GM21723 (cell line): Measurements from ENCODE around the gene ARID2.

Source experiments
- ATAC-seq: cut with Tn5 transposase; IDR thresholded peaks from one replicate; pipeline ENCODE4 v1.9.1; 2021; ENCODE audit warnings: mild to moderate bottlenecking, moderate library complexity; ENCODE audit not compliant: unreplicated experiment

Gene ARID2

DNA sequence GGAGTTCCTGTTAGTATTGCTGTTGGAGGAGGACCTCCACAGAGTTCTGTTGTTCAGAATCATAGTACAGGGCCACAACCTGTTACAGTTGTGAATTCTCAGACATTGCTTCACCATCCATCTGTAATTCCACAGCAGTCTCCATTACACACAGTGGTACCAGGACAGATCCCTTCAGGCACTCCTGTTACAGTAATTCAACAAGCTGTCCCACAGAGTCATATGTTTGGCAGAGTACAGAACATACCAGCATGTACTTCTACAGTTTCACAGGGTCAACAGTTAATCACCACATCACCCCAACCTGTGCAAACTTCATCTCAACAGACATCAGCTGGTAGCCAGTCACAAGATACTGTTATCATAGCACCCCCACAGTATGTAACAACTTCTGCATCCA, 120.8 kb downstream of the ARID2 start:
- no peak for ATAC-seq

DNA sequence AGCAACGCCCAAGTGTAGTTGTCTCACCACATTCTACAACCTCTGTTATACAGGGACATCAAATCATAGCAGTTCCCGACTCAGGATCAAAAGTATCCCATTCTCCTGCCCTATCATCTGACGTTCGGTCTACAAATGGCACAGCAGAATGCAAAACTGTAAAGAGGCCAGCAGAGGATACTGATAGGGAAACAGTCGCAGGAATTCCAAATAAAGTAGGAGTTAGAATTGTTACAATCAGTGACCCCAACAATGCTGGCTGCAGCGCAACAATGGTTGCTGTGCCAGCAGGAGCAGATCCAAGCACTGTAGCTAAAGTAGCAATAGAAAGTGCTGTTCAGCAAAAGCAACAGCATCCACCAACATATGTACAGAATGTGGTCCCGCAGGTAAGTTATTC, 123.0 kb downstream of the ARID2 start:
- ATAC-seq: no peak

- no peak for ATAC-seq
Observed at GRCh38 chr12:45853550-45853949, 124.0 kb downstream of the ARID2 start.

DNA sequence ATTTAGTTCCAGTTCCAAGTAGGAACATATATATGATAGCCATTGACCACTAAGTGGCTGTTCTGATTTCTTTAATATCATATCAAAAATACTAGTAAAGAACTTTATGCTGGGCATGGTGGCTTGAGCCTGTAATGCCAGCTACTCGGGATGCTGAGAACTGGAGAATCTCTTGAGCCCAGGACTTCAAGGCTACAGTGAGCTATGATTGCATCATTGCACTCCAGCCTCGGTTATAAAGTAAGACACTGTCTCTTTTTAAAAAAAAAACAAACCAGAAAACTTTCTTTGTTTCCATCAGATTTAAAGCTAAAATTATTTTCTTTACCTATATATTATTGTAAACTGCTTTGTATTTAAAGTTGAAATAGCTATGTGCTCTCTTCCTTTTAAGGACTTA, 133.8 kb downstream of the ARID2 start:
- ATAC-seq: no peak

DNA sequence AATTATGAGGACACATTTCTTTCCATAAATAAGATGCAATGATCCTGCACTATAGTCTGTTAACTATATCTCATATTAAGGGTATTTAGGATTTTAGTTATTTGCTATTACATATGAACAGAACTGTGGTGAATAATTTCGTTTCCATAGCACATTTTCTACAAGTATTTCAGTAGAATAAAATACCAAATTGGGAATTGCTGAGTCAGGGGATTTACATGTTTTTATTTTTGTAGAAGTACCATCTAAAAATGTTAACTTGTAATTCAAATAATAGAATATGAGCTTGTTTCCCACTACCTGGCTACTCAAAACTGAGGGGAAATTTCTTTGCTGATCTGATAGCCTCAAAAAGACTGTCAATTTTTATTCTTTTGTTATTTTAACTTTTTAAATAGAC, 136.8 kb downstream of the ARID2 start:
- no peak for ATAC-seq

- no peak for ATAC-seq
Observed at GRCh38 chr12:45872446-45872845, 142.9 kb downstream of the ARID2 start.

GRCh38 chr12:45877069-45877468, 147.6 kb downstream of the ARID2 start:
- no peak for ATAC-seq

DNA sequence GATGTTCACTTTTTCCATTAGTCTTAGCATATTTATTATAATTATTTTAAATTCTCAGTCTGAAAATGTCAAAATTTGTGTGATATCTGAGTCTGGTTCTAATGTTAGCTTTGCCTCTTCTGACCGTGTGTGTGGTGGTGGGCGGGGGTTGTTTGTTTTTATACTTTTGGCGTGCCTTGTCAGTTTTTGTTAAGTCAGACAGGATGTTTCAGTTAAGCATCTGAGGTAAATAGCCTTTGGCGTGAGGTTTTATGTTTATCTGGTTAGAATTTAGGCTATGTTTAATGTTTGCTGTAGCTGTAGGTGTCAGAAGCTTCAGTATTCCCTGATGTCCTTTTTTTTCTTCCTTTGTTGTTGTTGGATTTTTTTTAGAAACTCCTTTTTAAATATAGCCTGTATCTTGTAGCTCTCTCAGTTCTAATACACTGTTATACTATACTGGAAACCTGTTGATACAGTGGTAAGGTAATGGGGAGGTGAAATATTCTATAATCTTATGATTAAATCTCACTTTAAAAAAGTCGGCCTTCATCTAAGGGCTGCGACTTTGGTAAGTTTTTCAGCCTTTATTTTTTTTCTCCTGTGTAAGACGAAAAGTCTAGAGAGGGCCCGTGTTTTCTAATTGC, 149.2 kb downstream of the ARID2 start:
- ATAC-seq: no peak

DNA sequence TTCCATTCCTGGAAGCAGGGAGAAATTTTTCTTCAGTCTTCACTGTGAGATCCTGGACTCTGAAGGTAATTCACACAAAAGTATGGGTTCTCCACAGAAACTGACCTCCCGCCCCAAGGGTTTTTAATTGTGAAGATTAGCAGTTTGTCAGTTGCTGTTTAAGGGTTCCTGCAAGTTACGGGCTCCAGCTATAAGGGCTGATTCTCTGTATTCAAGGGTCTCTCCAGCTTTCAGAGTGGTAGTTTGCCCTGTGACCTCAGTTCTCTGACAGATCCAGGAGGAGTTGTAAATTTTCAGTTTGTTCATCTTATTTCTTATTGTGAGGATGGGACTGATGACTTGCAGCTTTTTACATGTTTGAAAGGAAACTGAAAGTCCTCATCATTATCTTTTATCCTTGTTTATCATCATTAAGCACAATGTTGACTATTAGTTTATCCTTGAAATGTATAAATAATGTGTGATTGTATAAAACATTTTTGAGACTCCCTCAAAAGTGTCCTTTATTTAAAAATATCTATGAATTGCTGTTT, 149.9 kb downstream of the ARID2 start:
- ATAC-seq: no peak

- no peak for ATAC-seq
Observed at GRCh38 chr12:45880533-45880932, 151.0 kb downstream of the ARID2 start.

- ATAC-seq: no peak
Observed at GRCh38 chr12:45883187-45883586, 153.7 kb downstream of the ARID2 start.

GRCh38 chr12:45886685-45887084, 157.2 kb downstream of the ARID2 start:
- no peak for ATAC-seq

DNA sequence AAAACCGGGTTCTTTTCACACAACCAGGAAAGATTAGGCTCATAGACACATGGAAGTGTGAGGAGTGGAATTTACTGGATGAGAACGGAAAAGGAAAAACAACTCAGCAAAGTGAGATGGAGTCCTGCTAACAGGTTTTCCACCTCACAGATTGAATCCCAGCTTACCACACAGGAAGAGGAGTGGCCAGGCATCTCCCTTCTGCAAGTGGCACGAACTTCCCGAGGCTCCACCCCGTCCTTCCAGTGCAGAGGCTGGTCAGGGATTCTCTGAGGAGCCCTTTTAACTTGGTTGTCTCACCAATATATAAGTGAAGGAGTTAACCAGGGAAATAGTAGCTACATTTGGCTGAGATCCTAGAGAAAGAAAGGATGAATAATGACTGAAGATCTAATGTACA, 158.0 kb downstream of the ARID2 start:
- ATAC-seq: no peak

- ATAC-seq: no peak
Observed at GRCh38 chr12:45890276-45890675, 160.8 kb downstream of the ARID2 start.

DNA sequence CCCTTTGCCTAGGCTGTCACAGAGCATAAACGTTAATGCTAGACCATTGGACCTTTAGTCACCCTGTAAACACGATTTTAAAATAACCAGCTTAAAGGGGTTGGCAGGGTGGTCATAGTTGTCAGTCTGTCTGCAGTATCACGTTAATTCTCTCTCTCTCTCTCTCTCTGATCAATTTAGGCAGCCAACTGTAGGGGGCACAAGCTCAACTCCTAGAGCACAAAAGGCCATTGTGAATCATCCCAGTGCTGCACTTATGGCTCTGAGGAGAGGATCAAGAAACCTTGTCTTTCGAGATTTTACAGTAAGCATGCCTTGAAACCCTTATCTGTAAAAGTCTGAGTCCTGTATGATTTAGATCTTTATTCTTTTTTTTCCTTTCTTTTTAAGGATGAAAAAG, 163.7 kb downstream of the ARID2 start:
- no peak for ATAC-seq

DNA sequence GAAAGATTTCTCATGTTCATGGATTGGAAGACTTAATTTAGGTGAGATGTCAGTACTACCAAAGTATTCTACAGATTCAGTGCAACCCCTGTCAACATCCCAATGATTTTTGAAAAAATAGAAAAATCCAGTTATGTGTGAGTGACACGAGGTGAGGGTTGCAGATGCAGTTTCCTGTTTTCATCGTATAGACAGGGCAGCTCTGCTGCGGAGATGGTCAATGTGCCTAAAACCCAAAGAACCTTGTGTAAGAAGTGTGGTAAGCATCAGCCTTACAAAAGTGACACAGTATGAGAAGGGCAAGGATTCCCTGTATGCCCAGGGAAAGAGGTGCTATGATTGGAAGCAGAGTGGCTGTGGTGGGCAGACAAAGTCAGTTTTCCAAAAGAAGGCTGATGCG, 166.5 kb downstream of the ARID2 start:
- no peak for ATAC-seq

DNA sequence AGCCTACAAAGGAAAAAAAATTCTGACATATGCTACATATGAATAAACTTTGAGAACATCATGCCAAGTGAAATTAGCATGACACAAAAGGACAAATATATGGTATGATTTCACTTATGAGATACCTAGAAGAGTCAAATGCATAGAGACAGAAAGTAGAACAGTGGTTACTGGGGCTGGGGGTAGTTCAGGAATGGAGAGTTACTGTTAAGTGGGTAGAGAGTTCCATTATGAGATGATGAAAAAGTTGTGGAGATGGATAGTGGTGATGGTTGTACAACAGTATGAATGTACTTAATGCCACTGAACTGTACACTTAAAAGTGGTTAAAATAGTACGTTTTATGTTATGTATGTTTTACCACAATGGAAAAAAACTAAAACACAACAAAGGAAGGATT, 168.6 kb downstream of the ARID2 start:
- ATAC-seq: no peak

DNA sequence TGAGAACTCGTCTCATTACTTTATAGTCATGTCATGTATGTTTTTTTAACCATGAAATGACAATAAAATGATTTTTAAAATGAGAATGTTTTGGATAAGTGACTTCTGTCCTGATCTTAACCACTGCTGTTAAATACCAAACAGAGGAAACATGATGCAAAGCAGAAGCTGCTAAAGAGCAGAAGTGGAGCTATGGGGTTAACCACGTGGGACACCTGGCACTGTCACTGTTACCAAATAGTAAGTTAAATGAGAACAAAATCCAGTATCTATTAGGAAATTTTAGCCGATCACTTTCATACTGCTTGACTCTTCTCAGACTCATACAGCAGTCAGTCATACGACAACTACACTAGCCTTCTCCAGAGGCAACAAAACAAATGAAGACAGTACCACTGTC, 178.4 kb downstream of the ARID2 start:
- peak; percentile 77 for ATAC-seq

DNA sequence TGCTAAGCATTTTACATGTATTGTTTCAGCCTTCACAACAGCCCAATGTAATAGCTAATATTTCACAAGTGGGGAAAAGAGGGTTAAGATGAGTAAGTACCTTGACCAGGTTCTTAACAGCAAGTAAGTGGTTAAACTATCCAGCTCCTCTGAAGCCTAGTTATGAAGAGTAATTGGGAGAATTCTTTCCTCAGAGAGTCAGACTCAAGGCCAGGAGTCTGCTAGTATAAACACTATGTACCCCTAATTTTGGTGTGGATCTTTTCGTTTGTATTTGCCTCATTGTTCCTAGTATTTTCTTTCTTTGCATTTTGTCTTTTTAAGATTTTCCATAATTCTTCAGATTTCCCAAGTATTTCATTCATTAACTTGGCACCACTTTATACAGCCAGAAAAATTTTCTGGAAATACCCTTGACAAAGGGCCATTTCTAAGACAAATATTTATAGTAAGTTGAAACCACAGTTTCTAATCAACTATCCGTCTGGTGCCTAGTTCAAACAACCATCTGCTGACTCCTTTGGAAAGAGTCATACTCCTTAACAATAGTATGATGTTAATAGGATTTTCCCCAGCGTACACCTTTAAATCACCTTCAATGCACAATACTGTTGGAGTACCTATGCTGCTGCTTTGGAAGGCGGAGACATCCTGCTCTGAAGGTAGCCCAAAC, 179.7 kb downstream of the ARID2 start:
- ATAC-seq: no peak

GRCh38 chr12:45912774-45913173, 183.3 kb downstream of the ARID2 start:
- no peak for ATAC-seq

GRCh38 chr12:45913631-45914030, 184.1 kb downstream of the ARID2 start:
- no peak for ATAC-seq

DNA sequence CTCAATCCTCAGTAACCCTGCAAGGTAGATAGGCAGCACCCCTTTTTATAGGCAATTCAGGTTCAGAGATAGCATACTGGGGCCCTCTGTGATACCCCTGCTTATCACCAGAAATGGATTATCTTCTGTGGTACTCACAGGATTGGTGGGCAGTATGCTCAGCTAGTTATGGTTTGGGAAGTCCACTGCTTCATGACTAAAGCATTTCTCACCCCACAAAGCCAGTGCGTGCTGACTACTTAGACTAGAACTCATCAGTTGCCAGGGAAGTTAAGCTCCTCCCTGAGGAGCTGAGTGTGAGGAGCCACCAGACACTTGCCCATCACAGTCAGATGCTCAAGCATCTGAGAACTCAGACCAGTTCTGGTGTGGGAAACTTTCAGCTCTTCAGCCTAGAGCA, 184.6 kb downstream of the ARID2 start:
- no peak for ATAC-seq

DNA sequence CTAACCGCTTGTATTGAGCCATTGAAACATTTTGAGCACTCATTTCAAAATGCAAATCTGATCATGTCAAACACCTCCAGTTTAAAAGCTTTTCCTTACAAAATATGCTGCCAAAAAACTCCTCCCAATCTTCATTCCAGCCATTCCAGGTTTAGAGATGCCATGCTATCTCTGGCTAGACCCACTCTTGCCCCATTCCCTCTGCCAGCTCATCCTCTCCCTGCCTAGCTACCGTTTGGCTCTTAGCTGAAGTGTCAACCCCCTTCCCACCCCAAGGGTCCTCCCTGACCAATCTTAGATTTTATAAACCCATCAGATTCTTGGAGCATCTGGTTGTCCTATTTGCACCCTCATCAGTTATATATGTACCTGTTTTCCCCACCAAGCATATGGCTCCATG, 185.9 kb downstream of the ARID2 start:
- ATAC-seq: no peak
